ENCODE results near the gene ZNF765. TPM values are rescaled to one million over a fixed set of nuclear protein-coding genes. Genes with fewer than 3 reads are reported as not detected.
"Not testable (repeated sequence)": the region's sequence is repeated elsewhere in the genome, so short reads cannot be mapped to it uniquely, and the experiment has no call there.

Gene ZNF765
- total RNA-seq, 1 experiment from 2014 or later = 26.9 TPM

GRCh38 chr19:53395840-53396524 lies 1.0 kb downstream of the ZNF765 start:
- Histone ChIP-seq H3K4me1 (ENCODE audit: low read length) (peaks cover 12% of the 10 kb centered on the region), H3K79me2 (ENCODE audit: low read length) (peaks cover 47% of the 10 kb centered on the region), H3K4me2 (ENCODE audit: low read depth, low read length, poor library complexity, severe bottlenecking) (peak overlapping the region; percentile 87), H3K9me3 (ENCODE audit: low read length) (peaks cover 13% of the 10 kb centered on the region), H3K36me3 (ENCODE audit: insufficient read depth, low read length) (peaks cover 38% of the 10 kb centered on the region), H3K4me3 (ENCODE audit: low read length) (peak overlapping the region; percentile 78), H3K9ac (ENCODE audit: low read length) (peak overlapping the region; percentile 78)
- not testable (repeated sequence) for H2AFZ ChIP-seq (ENCODE audit: low read length); H3K9me2 ChIP-seq (replicated peaks; ENCODE audit: insufficient read depth, low read length); H3K27ac ChIP-seq (ENCODE audit: low read length); DNase-seq; H3K27me3 ChIP-seq (ENCODE audit: low read length); H4K20me1 ChIP-seq (ENCODE audit: insufficient read depth, low read depth, low read length)

DNA sequence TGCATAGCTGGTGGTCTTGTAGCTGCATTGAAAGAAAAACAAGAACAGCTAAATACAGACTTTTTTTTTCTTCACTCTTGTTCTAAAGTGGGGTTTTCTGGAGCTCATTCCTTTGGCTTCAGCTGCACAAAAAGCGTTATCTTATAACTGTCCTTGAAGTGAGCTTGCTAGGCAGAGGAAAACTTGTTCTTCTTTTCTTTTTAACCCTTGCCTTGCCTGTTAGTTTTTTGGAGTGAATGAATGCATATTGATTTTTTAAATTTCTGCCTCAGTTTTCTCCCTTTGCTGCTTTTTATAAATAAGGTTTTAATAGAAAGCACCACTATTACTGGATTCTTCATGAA lies 1.5 kb downstream of the ZNF765 start:
- Histone ChIP-seq H3K4me1 (ENCODE audit: low read length) (peaks cover 12% of the 10 kb centered on the region), H3K9me3 (ENCODE audit: low read length) (peaks cover 15% of the 10 kb centered on the region), H3K27ac (ENCODE audit: low read length) (no peak overlapping the region), H3K9me2 (replicated peaks; ENCODE audit: insufficient read depth, low read length) (no peaks in the 10 kb centered on the region), H3K27me3 (ENCODE audit: low read length) (no peaks in the 10 kb centered on the region), H3K36me3 (ENCODE audit: insufficient read depth, low read length) (peaks cover 42% of the 10 kb centered on the region), H3K79me2 (ENCODE audit: low read length) (peaks cover 48% of the 10 kb centered on the region), H4K20me1 (ENCODE audit: insufficient read depth, low read depth, low read length) (no peaks in the 10 kb centered on the region), H3K4me2 (ENCODE audit: low read depth, low read length, poor library complexity, severe bottlenecking) (peak overlapping the region; percentile 87), H3K9ac (ENCODE audit: low read length) (peak overlapping the region; percentile 78), H2AFZ (ENCODE audit: low read length) (no peak overlapping the region), H3K4me3 (ENCODE audit: low read length) (peak overlapping the region; percentile 78)
- DNase-seq = no peak

GRCh38 chr19:53397918-53398317 lies 3.0 kb downstream of the ZNF765 start:
- not testable (repeated sequence) for H3K4me3 ChIP-seq (ENCODE audit: low read length); H3K27me3 ChIP-seq (ENCODE audit: low read length); H2AFZ ChIP-seq (ENCODE audit: low read length); H3K4me2 ChIP-seq (ENCODE audit: low read depth, low read length, poor library complexity, severe bottlenecking); H4K20me1 ChIP-seq (ENCODE audit: insufficient read depth, low read depth, low read length); H3K9ac ChIP-seq (ENCODE audit: low read length); DNase-seq; H3K27ac ChIP-seq (ENCODE audit: low read length); H3K9me2 ChIP-seq (replicated peaks; ENCODE audit: insufficient read depth, low read length)
- peaks cover 48% of the 10 kb centered on the region for H3K79me2 ChIP-seq (ENCODE audit: low read length)
- peaks cover 20% of the 10 kb centered on the region for H3K9me3 ChIP-seq (ENCODE audit: low read length)
- peaks cover 12% of the 10 kb centered on the region for H3K4me1 ChIP-seq (ENCODE audit: low read length)
- H3K36me3 ChIP-seq (ENCODE audit: insufficient read depth, low read length) = peaks cover 56% of the 10 kb centered on the region

DNA sequence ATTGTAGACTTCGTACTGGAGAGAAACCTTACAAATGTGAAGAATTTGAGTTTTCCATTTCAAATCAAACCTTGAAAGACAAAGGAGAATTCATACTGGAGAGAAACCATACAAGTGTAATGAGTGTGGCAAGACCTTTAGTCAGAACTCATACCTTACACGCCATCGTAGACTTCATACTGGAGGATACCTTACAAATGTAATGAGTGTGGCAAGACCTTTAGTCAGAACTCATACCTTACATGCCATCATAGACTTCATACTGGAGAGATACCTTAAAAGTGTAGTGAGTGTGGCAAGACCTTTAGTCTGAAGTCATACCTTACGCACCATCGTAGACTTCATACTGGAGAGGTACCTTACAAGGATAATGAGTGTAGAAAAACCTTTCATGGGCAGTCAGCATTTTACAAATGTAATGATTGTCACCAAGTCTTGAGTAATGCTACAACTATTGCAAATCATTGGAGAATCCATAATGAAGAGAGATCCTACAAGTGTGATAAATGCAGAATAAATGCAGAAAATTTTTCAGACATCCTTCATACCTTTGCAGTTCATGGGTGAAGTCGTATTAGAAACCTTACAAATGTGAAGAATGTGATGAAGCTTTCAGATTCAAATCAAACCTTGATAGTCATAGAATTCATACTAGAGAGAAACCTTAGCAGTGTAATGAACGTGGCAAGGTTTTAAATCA lies 14.7 kb downstream of the ZNF765 start:
- H3K9ac ChIP-seq (ENCODE audit: low read length) = no peak overlapping the region

DNA sequence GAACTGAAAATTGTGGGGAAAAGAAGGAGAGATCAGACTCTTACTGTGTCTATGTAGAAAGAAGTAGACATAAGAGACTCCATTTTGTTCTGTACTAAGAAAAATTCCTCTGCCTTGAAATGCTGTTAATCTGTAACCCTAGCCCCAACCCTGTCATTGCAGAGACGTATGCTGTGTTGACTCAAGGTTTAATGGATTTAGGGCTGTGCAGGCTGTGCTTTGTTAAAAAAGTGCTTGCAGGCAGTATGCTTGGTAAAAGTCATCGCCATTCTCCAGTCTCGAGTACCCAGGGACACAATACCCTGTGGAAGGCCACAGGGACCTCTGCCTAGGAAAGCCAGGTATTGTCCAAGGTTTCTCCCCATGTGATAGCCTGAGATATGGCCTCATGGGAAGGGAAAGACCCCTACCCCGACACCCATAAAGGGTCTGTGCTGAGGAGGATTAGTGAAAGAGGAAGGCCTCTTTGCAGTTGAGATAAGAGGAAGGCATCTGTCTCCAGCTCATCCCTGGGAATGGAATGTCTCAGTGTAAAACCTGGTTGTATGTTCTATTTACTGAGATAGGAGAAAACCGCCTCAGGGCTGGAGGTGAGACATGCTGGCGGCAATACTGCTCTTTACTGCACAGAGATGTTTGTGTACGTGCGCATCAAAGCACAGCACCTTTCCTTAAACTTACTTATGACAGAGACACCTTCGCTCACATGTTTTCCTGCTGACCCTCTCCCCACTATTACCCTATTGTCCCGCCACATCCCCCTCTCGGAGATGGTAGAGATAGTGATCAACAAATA lies 25.8 kb downstream of the ZNF765 start:
- not testable (repeated sequence) for H2AFZ ChIP-seq (ENCODE audit: low read length); DNase-seq; H3K27me3 ChIP-seq (ENCODE audit: low read length); H3K27ac ChIP-seq (ENCODE audit: low read length); H3K79me2 ChIP-seq (ENCODE audit: low read length); H3K9me3 ChIP-seq (ENCODE audit: low read length); H4K20me1 ChIP-seq (ENCODE audit: insufficient read depth, low read depth, low read length); H3K9me2 ChIP-seq (replicated peaks; ENCODE audit: insufficient read depth, low read length); H3K4me2 ChIP-seq (ENCODE audit: low read depth, low read length, poor library complexity, severe bottlenecking); H3K4me3 ChIP-seq (ENCODE audit: low read length); H3K9ac ChIP-seq (ENCODE audit: low read length); H3K4me1 ChIP-seq (ENCODE audit: low read length); H3K36me3 ChIP-seq (ENCODE audit: insufficient read depth, low read length)

More for the DNA sequence above, 14.7 kb downstream of the ZNF765 start:
- no peak for DNase-seq
- Histone ChIP-seq H3K36me3 (ENCODE audit: insufficient read depth, low read length) (peaks cover 70% of the 10 kb centered on the region), H3K9me3 (ENCODE audit: low read length) (peaks cover 66% of the 10 kb centered on the region), H3K79me2 (ENCODE audit: low read length) (0 out of 2 replicates have a peak, but pooled peaks cover 2% of the 10 kb centered on the region), H3K27ac (ENCODE audit: low read length) (no peak overlapping the region), H3K27me3 (ENCODE audit: low read length) (no peaks in the 10 kb centered on the region), H4K20me1 (ENCODE audit: insufficient read depth, low read depth, low read length) (no peaks in the 10 kb centered on the region), H3K9me2 (replicated peaks; ENCODE audit: insufficient read depth, low read length) (no peaks in the 10 kb centered on the region), H3K4me3 (ENCODE audit: low read length) (no peak overlapping the region), H3K4me2 (ENCODE audit: low read depth, low read length, poor library complexity, severe bottlenecking) (no peak overlapping the region), H2AFZ (ENCODE audit: low read length) (no peak overlapping the region), H3K4me1 (ENCODE audit: low read length) (no peaks in the 10 kb centered on the region)

- Histone ChIP-seq H2AFZ (ENCODE audit: low read length) (no peak overlapping the region), H3K9me2 (replicated peaks; ENCODE audit: insufficient read depth, low read length) (no peaks in the 10 kb centered on the region), H3K9ac (ENCODE audit: low read length) (no peak overlapping the region), H4K20me1 (ENCODE audit: insufficient read depth, low read depth, low read length) (no peaks in the 10 kb centered on the region), H3K36me3 (ENCODE audit: insufficient read depth, low read length) (no peaks in the 10 kb centered on the region), H3K79me2 (ENCODE audit: low read length) (no peaks in the 10 kb centered on the region), H3K27me3 (ENCODE audit: low read length) (no peaks in the 10 kb centered on the region), H3K9me3 (ENCODE audit: low read length) (no peaks in the 10 kb centered on the region), H3K4me2 (ENCODE audit: low read depth, low read length, poor library complexity, severe bottlenecking) (no peak overlapping the region), H3K4me3 (ENCODE audit: low read length) (no peak overlapping the region), H3K27ac (ENCODE audit: low read length) (no peak overlapping the region), H3K4me1 (ENCODE audit: low read length) (no peaks in the 10 kb centered on the region)
- no peak for DNase-seq
Measured at GRCh38 chr19:53422551-53422950, 27.6 kb downstream of the ZNF765 start.

- not testable (repeated sequence) for H3K4me2 ChIP-seq (ENCODE audit: low read depth, low read length, poor library complexity, severe bottlenecking)
Measured at GRCh38 chr19:53423074-53423473, 28.1 kb downstream of the ZNF765 start.

DNA sequence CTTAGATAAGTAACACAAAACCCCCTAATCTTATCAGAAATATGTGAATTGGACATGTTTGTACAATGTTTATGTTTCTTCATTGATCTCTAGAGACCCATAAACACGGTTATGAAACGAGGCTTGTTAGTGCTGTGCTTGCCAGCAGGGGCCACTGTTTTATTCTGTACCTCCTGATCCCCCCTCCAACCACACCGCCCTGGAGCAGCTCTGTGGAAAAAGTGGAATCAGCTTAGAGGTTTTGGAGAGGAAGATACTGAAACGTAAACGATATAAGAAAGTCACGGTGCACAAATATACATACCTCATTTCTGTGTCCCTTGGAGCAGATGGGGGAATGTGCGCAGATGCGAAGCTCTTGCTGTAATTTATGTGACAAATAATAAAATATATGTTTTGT lies 28.7 kb downstream of the ZNF765 start:
- not testable (repeated sequence) for H3K27ac ChIP-seq (ENCODE audit: low read length); H3K36me3 ChIP-seq (ENCODE audit: insufficient read depth, low read length); H2AFZ ChIP-seq (ENCODE audit: low read length); H4K20me1 ChIP-seq (ENCODE audit: insufficient read depth, low read depth, low read length); H3K9ac ChIP-seq (ENCODE audit: low read length); H3K4me3 ChIP-seq (ENCODE audit: low read length); H3K9me2 ChIP-seq (replicated peaks; ENCODE audit: insufficient read depth, low read length); DNase-seq; H3K9me3 ChIP-seq (ENCODE audit: low read length); H3K79me2 ChIP-seq (ENCODE audit: low read length); H3K27me3 ChIP-seq (ENCODE audit: low read length); H3K4me2 ChIP-seq (ENCODE audit: low read depth, low read length, poor library complexity, severe bottlenecking); H3K4me1 ChIP-seq (ENCODE audit: low read length)

More at GRCh38 chr19:53423074-53423473, 28.1 kb downstream of the ZNF765 start:
- not testable (repeated sequence) for DNase-seq; H3K27ac ChIP-seq (ENCODE audit: low read length); H2AFZ ChIP-seq (ENCODE audit: low read length); H3K27me3 ChIP-seq (ENCODE audit: low read length); H3K9ac ChIP-seq (ENCODE audit: low read length); H3K79me2 ChIP-seq (ENCODE audit: low read length); H3K36me3 ChIP-seq (ENCODE audit: insufficient read depth, low read length); H3K9me3 ChIP-seq (ENCODE audit: low read length); H3K9me2 ChIP-seq (replicated peaks; ENCODE audit: insufficient read depth, low read length); H3K4me1 ChIP-seq (ENCODE audit: low read length); H3K4me3 ChIP-seq (ENCODE audit: low read length); H4K20me1 ChIP-seq (ENCODE audit: insufficient read depth, low read depth, low read length)

Measured in Karpas-422 (cell line).